Islet precursor cell (in vitro differentiated cells): ENCODE measurements around the gene METTL23.
"Not testable (repeated sequence)": the region's sequence is repeated elsewhere in the genome, so short reads cannot be mapped to it uniquely, and the experiment has no call there.

ENCODE experiments used
- DNase-seq: peaks from one replicate; pipeline ENCODE4 v3.0.0-alpha.2; 2018

Gene METTL23

DNA sequence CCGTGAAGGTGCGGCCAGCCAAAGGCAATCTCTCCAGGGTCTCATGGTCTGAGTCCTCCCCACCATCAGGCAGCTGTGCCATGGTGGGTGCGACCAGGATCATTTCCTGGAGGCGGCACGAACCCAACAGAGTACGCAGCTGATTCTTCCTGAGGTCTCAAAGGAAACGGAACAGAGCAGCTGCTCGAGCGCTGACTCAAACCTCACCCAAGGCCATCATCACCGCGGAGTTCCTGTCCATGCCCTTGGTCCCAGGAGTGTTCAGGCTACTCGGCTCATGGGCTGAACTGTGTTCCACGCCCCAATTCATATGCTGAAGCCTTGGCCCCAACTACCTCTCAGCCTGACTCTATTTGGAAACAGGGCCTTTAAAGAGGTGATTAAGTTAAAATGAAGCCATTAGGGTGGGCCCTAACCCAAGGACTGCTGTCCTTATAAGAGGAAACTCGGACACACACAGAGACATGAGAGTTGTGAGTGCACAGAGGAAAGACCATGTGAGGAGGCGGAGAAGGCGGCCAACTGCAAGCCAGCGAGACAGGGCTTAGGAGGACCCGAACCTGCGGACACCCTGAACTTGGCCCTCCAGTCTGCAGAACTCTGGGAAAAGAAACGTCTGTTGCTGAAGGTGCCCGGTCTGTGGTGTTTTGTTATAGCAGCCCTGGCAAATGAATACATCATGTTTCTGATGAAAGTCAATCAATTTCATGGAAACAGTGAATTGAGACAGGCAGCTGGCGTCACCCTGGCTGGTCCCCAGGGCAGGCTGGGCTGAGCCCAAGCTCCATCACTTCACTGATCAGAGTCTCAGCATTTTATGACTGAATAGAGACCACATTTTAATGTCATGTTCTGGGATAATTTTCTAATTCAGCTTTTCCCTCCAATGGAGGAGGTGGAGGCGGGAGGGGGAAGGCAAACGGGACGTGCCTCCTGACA is 29.6 kb upstream of the METTL23 start:
- DNase-seq: no peak

- DNase-seq: peak; percentile 82
Measured at GRCh38 chr17:76697702-76698465, 28.8 kb upstream of the METTL23 start.

- not testable (repeated sequence) for DNase-seq
Measured at GRCh38 chr17:76698466-76698977, 28.1 kb upstream of the METTL23 start.

GRCh38 chr17:76700270-76700616 is 26.4 kb upstream of the METTL23 start:
- DNase-seq: no peak

- peak; percentile 94 for DNase-seq
Measured at GRCh38 chr17:76700617-76701470, 25.8 kb upstream of the METTL23 start.

DNA sequence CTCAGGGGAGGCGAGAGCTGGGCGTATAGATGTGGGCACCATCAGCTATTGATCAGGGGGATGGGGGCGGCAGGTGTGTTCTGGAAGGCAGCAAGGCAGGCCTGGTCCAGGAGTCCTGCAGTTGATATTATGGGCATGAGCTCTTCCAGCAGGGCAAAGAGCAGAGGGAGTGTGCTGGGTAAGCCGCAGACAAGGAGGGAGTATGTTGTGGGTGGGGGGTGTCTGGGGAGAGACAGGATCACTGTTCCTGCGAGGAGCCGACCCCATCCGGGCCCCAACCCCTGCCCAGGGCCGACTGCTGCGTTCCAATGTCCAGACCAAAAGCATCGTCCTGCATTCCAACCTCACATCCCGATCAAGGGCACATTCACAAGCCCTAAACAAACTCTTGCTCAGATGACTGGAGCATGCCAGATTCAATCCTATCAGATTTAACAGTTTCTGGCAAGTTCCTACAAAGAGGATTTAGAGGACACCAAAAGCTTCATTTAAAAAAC is 25.1 kb upstream of the METTL23 start:
- DNase-seq: peak; percentile 85

DNA sequence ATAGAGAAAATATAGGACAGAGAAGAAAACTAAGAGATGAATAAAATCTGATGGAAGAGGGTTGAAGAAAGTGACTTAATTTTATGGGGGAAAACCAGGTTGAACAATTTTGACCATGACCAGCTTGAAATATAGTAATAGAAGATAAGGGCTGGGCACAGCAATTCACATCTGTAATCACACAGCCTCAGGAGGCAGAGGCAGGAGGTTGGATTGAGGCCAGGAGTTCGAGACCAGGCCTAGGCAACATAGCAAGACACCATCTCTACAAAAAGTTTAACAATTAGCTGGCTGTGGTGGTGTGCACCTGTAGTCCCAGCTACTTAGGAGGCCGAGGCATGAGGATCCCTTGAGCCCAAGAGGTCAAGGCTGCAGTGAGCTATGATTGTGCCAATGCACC is 24.6 kb upstream of the METTL23 start:
- DNase-seq: no peak

- no peak for DNase-seq
Measured at GRCh38 chr17:76702941-76703637, 23.6 kb upstream of the METTL23 start.

DNA sequence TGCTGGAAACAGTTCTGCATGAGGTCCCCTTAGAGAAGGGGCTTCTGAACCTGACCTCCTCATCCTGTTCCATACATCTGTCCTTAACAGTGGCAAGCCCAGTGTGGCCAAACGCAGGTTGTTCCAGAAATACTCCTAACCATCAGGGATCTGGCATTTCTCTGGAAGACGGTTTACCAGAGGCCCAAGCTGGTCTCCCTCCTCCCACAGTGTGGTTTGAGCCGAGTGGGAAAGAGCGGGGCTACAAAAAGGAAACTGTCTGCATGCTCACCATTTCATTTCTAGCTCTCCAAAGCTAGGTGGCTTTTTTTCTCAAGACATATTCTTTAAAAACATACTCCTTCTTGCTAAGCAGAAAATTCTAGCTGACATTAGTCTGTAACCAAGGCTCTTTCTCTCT is 21.8 kb upstream of the METTL23 start:
- DNase-seq: no peak

DNA sequence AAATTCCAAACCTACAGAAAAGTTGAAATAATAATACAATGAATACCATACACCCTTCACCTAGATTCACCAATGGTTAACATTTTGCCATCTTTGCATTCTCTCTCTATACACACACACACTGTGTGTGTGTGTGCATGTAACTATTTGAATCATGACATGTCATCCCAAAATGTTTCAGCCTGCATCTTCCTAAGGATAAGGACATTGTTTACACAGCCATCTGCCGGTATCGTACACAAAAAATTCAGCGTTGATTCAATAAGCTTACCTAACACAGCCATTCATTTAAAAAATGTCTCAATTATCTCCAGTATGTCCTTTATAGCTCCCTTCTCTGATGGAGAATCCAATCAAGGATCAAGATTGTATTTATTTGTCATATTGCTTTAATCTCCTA is 19.8 kb upstream of the METTL23 start:
- DNase-seq: no peak

GRCh38 chr17:76707985-76708807 is 18.4 kb upstream of the METTL23 start:
- peak; percentile 89 for DNase-seq

DNA sequence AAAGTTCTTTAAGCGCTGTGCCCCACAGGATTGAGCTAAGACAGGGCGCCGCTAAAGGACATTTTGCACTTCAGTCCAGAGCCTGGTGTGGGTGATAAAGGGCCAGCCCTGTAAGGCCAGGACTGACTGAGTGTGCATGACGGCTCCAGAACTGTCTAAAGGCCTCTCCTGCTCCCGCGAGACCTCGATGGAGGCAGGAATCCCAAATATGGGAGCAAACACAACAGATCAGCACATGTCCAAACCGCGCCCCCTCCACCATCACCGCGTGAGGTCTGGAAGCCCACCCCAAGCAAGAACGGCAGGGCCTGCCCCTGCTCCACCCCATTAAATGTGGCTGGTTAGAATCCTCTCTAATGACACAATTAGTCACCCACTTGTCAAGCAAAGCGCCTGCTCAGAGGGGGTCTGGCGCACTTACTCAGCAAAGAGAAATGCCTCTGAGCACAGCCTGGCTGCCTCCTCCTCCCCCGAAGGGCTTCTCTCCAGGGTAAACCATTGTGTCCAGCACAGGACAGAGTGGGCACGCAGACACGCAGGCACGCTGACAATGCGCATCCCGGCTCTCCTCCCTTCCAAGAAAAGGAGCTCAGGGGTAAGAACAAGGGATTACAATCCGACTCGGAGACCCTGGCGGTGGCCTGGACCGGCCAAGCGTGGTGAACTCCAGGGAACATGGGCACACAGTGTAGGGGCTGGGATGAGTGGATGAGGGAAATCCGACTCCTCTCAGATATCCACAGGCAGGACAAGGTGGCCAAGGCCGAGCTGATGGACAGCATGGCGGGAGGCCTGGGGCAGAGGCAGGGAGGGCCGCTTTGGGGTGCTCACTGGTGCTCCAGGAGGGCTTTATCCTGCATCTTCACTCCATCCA is 17.3 kb upstream of the METTL23 start:
- peak; percentile 100 for DNase-seq

DNA sequence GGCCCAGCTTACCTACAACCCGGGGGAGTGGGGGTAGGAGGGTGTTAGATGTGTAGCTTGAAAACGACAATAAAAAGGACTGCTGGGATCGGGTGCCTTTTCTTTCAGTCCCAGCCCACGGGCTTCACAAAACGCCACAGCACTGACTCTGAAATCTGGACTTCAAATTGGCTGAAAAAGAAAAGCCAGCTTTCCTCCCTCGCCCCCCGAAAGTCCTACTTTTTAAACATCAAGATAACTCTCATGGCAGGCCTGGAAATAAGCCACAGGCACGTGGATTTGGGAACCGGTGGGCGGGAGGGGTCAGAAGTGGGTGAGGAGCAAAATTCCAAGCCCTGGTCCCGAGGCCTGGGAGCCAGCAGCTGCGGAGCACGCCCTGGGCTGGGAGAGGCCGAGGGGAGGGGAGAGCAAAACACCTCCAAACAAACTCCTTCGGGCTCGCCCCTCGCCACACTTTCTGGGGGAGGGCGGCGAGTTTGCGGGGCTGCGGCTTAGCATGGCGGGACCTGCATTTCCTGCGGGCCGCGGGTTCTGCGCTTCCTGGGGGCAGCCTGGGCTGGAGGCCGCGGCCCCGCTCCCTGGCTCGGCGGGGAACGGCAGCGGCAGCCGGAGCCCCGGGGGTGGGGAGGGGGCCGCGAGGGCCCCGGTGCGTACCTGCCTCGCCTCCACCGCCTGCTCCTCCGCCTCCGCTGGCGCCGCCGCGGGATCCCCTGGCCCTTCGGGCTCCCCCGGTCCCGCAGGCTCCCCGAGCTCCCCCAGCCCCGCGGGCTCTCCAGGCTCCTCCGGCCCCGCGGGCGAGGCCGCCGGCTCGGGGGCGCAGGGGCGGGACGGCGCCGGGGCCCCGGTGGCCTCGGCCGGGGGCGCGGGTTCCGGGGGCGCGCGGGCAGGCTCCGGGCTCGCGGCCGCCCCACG is 16.4 kb upstream of the METTL23 start:
- peak; percentile 75 for DNase-seq

DNA sequence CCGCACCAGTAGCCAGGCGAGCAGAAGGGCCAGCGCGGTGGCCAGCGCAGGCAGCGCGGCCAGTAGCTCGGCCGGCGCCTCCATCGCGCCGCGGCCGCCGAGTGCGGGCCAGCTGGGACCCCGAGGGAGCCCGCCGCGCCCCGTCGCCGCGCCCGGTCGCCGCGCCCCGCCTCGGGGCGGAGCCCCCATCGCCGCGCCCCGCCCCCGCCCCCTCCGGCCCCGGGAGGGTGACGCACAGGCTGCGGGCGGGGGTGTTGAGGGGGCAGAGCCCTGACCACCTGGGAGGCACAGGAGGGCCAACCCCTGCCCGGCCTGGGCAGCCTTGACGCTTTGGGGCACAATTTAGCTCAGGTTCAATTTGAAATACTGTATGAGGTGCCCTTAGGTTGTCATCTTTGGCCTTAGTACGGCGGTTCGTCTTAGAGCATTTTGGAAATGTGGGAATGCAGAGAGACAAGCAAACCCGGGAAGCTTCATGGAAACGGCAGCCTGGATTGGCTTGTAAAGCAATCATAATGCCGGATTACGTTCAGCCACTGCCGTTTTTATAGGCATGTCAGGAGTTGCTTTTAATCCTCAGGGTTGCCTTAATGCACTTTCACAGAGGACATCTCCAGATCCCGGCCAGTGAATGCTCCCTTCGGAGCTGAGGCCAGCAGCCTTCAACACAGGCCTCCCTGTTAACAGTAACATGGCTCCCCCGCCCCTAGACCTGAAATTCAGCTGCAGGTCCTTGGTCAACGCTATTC is 15.6 kb upstream of the METTL23 start, which contains the start of gene MXRA7:
MXRA7 (minus strand) TSS at position 103 of the 749 bp plus-strand sequence; CDS start at position 84, 19 bp downstream.
- peak; percentile 91 for DNase-seq

- not testable (repeated sequence) for DNase-seq
Measured at GRCh38 chr17:76712321-76712720, 14.3 kb upstream of the METTL23 start.

DNA sequence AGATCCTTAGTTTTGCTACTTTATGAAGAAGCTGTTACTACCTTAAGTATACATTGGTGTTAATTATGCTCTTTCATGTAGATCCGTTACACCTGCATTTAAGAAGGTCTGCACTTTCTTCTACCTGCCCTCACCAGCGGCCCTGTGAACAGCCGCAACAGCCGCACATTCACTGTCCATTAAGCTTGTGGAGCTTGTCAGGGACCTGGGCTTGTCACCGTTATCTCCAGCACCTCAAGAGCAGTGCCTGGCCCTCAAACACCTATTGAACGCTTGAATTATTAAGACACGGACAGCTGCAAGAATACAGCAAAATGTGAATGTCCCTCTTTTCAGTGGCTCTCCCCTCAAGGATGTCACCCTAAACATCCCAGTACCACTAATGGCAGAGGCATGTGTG is 12.9 kb upstream of the METTL23 start:
- DNase-seq: no peak

DNA sequence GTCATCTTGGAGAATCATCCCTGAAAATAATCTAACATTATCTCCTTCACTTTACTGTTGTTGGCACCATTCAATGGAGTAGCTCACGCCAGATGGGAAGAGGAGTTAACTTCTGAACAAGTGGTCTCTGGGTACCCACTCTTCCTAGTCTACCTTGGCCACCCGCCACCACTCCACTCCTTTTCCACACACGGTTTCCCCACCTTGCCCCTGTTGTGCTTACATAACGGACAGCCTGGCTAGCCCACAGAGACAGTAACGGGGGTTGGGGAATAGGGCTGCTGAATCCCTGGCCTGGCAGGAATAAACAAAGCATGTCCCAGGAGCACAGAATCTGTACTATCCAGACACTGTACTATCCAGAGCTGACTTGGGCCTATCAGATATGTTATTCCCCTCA is 12.3 kb upstream of the METTL23 start:
- DNase-seq: no peak
